MM.1S (cell line): ENCODE results near the gene FOXP1.

Source experiments
- EZH2 ChIP-seq: fragments of 300-600 bp; sonication (generic); optimal IDR thresholded peaks from 2 replicates; pipeline ENCODE3; 2017; ENCODE audit warnings: low read depth, mild to moderate bottlenecking, antibody characterized with exemption, low read length, mixed read lengths
- TF ChIP-seq, protein P1 (sequence below): fragments of 300-600 bp; sonication (generic); IDR thresholded peaks from 2 replicates; pipeline ENCODE4 v1.5.1; 2016; ENCODE audit warnings: antibody characterized with exemption, low read length, mixed read lengths

DNA sequence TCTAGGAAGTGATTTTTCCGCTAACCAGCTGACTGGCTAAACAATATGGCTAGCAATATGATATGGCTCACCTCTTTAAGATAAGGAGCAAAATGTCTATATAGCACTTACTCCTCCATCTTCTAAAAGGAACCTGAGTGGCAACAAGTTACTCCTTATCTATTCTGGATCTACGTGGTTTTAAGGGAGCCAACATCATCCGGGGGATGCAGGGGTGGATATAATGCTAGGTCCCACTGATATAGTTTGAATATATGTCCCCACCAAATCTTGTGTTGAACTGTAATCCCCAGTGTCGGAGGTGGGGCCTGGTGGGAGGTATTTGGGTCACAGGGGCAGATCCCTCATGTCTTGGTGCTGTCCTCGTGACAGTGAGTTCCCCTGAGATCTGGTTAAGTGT, 500.7 kb downstream of the FOXP1 start:
- TF ChIP-seq EZH2: no peak
- TF ChIP-seq, protein P1, sequence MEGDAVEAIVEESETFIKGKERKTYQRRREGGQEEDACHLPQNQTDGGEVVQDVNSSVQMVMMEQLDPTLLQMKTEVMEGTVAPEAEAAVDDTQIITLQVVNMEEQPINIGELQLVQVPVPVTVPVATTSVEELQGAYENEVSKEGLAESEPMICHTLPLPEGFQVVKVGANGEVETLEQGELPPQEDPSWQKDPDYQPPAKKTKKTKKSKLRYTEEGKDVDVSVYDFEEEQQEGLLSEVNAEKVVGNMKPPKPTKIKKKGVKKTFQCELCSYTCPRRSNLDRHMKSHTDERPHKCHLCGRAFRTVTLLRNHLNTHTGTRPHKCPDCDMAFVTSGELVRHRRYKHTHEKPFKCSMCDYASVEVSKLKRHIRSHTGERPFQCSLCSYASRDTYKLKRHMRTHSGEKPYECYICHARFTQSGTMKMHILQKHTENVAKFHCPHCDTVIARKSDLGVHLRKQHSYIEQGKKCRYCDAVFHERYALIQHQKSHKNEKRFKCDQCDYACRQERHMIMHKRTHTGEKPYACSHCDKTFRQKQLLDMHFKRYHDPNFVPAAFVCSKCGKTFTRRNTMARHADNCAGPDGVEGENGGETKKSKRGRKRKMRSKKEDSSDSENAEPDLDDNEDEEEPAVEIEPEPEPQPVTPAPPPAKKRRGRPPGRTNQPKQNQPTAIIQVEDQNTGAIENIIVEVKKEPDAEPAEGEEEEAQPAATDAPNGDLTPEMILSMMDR: no peak
